NT2/D1 (cell line): ENCODE measurements around the gene TMF1.

Experiments
- DNase-seq: peaks from one replicate; pipeline ENCODE4 v3.0.0-alpha.2; 2011; ENCODE audit warnings: low read depth, low spot score
- H3K27me3 ChIP-seq: 2 replicates; pipeline ENCODE4 v1.6.0; 2011; ENCODE audit warnings: mild to moderate bottlenecking; ENCODE audit not compliant: insufficient read length, insufficient read depth
- H3K36me3 ChIP-seq: 2 replicates; pipeline ENCODE4 v1.6.1; 2011; ENCODE audit warnings: mild to moderate bottlenecking, low read length, mixed read lengths; ENCODE audit not compliant: insufficient read depth, insufficient read length
- H3K4me1 ChIP-seq: 2 replicates; pipeline ENCODE4 v1.5.1; 2011; ENCODE audit not compliant: insufficient read depth, insufficient read length
- H3K4me3 ChIP-seq: 2 replicates; pipeline ENCODE4 v1.5.1; 2011; ENCODE audit warnings: low read depth; ENCODE audit not compliant: insufficient read length
- H3K9ac ChIP-seq: 2 replicates; pipeline ENCODE4 v1.6.0; 2011; ENCODE audit warnings: low read depth; ENCODE audit not compliant: insufficient read length
- H3K9me3 ChIP-seq: 2 replicates; pipeline ENCODE4 v1.5.1; 2011; ENCODE audit warnings: mild to moderate bottlenecking, low read length; ENCODE audit not compliant: insufficient read depth
- SUZ12 ChIP-seq: IDR thresholded peaks from 2 replicates; pipeline ENCODE4 v1.6.1; 2011; ENCODE audit not compliant: insufficient read length, insufficient read depth; ENCODE audit errors: extremely low read depth
- YY1 ChIP-seq: IDR thresholded peaks from 2 replicates; pipeline ENCODE4 v1.6.1; 2011; ENCODE audit not compliant: insufficient read length, insufficient read depth
- ZNF274 ChIP-seq: IDR thresholded peaks from 2 replicates; pipeline ENCODE4 v1.6.1; 2011; ENCODE audit warnings: mild to moderate bottlenecking, low read depth, low read length

The TMF1 gene, protein sequence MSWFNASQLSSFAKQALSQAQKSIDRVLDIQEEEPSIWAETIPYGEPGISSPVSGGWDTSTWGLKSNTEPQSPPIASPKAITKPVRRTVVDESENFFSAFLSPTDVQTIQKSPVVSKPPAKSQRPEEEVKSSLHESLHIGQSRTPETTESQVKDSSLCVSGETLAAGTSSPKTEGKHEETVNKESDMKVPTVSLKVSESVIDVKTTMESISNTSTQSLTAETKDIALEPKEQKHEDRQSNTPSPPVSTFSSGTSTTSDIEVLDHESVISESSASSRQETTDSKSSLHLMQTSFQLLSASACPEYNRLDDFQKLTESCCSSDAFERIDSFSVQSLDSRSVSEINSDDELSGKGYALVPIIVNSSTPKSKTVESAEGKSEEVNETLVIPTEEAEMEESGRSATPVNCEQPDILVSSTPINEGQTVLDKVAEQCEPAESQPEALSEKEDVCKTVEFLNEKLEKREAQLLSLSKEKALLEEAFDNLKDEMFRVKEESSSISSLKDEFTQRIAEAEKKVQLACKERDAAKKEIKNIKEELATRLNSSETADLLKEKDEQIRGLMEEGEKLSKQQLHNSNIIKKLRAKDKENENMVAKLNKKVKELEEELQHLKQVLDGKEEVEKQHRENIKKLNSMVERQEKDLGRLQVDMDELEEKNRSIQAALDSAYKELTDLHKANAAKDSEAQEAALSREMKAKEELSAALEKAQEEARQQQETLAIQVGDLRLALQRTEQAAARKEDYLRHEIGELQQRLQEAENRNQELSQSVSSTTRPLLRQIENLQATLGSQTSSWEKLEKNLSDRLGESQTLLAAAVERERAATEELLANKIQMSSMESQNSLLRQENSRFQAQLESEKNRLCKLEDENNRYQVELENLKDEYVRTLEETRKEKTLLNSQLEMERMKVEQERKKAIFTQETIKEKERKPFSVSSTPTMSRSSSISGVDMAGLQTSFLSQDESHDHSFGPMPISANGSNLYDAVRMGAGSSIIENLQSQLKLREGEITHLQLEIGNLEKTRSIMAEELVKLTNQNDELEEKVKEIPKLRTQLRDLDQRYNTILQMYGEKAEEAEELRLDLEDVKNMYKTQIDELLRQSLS

DNA sequence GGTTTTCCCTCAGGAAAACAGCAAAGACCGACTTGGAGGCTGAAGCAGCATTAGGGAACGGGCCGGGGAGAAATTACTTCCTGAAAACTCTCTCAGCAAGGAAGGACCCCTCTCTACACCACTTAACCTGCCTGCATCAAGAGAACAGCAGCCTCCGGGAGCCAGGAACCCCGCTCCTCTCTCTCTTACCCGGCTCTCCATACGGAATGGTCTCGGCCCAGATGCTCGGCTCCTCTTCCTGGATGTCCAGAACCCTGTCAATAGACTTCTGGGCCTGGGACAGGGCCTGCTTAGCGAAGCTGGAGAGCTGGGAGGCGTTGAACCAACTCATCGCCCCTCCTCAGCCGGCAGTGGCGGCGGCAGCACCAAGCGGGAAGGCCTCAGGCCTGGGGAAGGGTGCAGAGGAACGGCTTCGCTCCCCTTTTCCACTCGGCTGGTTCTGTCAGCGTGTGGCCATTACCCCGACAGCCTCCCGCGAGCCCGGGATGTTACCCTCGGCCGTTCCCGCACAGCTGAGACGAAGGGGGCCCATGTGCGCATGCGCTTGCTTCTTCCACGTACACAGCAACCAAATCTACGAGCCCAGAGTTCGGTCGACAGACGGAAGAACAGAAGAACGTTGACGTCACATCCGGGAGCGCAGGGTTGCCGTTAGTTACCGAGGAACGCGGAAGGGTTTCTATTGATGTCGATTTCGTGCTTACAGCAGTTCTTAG is at the start of gene TMF1:
Gene TMF1, minus strand, starts transcription at position 578 of the 716 bp plus-strand sequence. Its CDS starts 247 bp downstream, at position 331.
- Histone ChIP-seq H3K36me3 (peaks cover 55% of the 10 kb centered on the region), H3K27me3 (no peaks in the 10 kb centered on the region), H3K9ac (peak within 1 kb of the TSS; percentile 95), H3K9me3 (no peaks in the 10 kb centered on the region), H3K4me3 (peak within 1 kb of the TSS; percentile 92), H3K4me1 (no peaks in the 10 kb centered on the region)
- DNase-seq, result peak; percentile 97
- TF ChIP-seq SUZ12, result no peak
- peak; percentile 5 for TF ChIP-seq YY1

DNA sequence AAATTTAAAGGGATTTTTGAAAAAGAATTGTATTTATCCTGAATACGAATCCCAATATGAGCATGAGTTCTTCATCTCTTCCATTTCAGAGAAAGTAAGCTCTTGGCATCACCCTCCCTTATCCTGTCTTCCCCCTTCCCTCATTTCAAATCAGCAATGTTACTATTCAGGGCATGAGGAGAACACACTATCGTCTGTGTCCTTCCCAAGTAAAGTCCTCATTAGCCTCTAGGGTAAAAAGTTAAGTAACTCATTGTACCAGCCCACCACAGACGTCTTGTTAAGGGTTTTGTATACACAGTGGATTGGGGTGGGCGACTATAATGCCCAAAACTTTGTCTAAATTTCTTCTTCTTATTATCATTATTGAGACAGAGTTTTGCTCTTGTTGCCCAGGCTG is 47.4 kb upstream of the TMF1 start:
- DNase-seq, result no peak
- no peak for TF ChIP-seq SUZ12
- TF ChIP-seq ZNF274, result no peak
- no peak for TF ChIP-seq YY1
- H3K36me3 ChIP-seq, result peaks cover 38% of the 10 kb centered on the region
- H3K4me3 ChIP-seq, result no peak overlapping the region
- no peaks in the 10 kb centered on the region for H3K4me1 ChIP-seq
- no peaks in the 10 kb centered on the region for H3K9me3 ChIP-seq
- H3K9ac ChIP-seq, result no peak overlapping the region
- H3K27me3 ChIP-seq, result no peaks in the 10 kb centered on the region

DNA sequence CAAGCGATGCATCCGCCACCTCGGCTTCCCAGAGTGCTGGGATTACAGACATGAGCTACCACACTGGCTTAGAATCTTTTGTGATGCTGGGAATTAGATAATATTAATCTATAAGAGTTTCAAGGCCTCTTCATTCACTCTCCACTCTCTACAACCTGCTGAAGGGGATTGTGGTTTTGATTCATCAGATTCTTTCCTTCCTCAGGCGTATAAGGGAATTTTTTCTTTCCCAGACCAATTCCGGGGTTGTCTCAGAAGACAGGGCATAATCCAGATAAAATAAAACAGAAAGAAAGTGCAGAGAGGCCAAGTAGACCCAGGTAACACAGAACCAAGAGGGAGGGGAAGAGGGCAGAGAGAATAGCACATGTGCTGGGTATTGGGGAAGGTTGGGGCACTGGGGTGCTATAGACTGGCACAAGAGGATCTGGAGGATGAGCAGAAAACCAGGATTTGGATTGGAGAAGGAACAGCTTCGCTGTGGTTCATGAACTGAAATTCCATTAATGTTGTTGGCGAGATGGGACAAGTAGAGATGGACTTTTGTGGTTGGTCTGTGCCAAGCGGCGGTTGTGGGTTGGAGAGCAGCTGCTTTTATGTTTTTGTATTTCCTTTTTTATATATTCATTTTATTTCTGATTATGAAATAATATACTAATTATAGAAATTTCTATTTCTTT is 45.4 kb upstream of the TMF1 start:
- no peak for DNase-seq
- Histone ChIP-seq H3K4me3 (no peak overlapping the region), H3K9me3 (no peaks in the 10 kb centered on the region), H3K4me1 (no peaks in the 10 kb centered on the region), H3K27me3 (no peaks in the 10 kb centered on the region), H3K36me3 (peaks cover 17% of the 10 kb centered on the region), H3K9ac (no peak overlapping the region)
- TF ChIP-seq ZNF274, result no peak

DNA sequence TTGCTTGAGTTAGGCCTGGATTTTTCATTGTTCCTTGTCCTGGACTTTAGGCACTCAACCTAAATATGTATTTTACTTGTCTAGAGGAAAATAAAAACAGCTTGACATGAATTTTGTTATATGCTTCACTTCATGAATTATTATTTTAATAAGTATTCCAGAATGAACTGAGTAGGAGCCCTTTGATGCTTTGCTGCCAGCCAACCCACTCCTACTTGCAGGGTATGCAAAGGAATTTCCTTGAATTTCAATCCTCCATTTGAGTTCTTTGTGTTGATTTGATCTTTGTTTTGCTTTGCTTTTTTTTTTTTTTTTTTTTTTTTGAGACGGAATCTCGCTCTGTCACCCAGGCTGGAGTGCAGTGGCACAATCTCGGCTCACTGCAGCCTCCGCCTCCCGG is 44.2 kb upstream of the TMF1 start:
- TF ChIP-seq SUZ12 (no peak), ZNF274 (no peak), YY1 (no peak)
- peaks cover 7% of the 10 kb centered on the region for H3K36me3 ChIP-seq
- H3K9me3 ChIP-seq, result no peaks in the 10 kb centered on the region
- H3K4me3 ChIP-seq, result no peak overlapping the region
- DNase-seq, result no peak
- H3K9ac ChIP-seq, result no peak overlapping the region
- H3K27me3 ChIP-seq, result no peaks in the 10 kb centered on the region
- H3K4me1 ChIP-seq, result no peaks in the 10 kb centered on the region

DNA sequence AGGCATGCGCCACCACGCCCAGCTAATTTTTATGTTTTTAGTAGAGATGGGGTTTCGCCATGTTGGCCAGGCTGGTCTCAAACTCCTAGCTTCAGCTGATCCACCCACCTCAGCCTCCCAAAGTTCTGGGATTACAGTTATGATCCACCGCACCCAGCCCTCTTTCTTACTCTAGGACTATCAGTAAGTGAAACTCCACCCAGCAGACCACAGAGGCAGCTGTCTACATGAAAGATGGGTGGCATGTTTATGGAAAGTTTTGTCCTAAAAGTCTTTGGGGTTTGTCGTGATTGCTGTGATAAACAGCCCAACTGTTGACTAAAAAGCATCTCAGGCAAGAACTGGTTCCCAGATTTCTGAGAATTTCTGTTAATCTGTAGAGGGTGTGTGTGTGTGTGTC is 43.5 kb upstream of the TMF1 start:
- Histone ChIP-seq H3K27me3 (no peaks in the 10 kb centered on the region), H3K4me3 (no peak overlapping the region), H3K9ac (no peak overlapping the region), H3K9me3 (no peaks in the 10 kb centered on the region), H3K36me3 (peaks cover 7% of the 10 kb centered on the region), H3K4me1 (no peaks in the 10 kb centered on the region)
- no peak for DNase-seq
- TF ChIP-seq SUZ12 (no peak), YY1 (no peak), ZNF274 (no peak)

DNA sequence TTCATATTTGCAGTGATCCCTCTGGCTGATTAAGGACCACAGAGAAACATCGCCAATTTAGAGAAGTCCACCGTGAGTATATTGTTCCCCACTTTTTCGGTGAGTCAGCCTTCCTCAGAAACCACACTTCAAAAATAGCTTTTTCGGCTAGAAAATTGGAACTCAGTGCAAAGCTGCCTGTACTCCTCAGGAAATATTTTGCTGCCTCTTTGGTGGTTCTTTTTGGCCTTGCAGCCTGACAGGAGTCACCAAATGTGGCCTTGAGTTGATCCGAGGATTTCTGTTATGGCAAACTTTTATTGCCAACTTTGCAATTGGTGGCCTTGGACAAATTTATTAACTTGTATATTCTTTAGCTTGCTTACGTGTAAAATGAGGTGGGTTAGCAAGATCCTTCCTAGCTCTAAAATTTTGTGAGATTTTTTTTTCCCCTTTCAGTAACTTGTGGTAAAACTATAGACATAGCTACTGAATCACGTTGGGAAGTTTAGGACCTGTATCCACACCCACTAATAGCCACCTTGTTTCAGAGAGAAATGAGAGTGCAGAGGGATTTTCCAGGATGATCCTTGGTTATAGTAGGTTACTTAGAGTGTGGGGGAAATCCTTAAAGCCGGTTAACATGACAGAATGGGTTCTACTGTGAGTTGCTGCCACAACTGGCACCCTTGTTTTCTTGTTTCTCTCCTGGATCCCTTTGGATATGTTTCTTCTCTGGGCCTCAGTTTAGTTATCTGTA is 42.5 kb upstream of the TMF1 start:
- no peak overlapping the region for H3K4me3 ChIP-seq
- no peak overlapping the region for H3K9ac ChIP-seq
- no peak for DNase-seq

More for the DNA sequence above, 42.5 kb upstream of the TMF1 start:
- H3K36me3 ChIP-seq, result peaks cover 8% of the 10 kb centered on the region
- TF ChIP-seq YY1 (no peak), SUZ12 (no peak), ZNF274 (no peak)
- H3K4me1 ChIP-seq, result no peaks in the 10 kb centered on the region
- H3K27me3 ChIP-seq, result no peaks in the 10 kb centered on the region
- H3K9me3 ChIP-seq, result no peaks in the 10 kb centered on the region
